C4-2B (cell line): Measurements from ENCODE around the gene RBX1.

ENCODE experiments used
- ZFX ChIP-seq: fragments of 450-650 bp; IDR thresholded peaks from 2 replicates; pipeline ENCODE4 v1.6.1; 2017
- TF ChIP-seq, protein P1 (sequence below): fragments of 450-650 bp; conservative IDR thresholded peaks from 2 replicates; pipeline ENCODE4 v1.5.1; 2017; ENCODE audit warnings: mild to moderate bottlenecking

- TF ChIP-seq, protein P1, sequence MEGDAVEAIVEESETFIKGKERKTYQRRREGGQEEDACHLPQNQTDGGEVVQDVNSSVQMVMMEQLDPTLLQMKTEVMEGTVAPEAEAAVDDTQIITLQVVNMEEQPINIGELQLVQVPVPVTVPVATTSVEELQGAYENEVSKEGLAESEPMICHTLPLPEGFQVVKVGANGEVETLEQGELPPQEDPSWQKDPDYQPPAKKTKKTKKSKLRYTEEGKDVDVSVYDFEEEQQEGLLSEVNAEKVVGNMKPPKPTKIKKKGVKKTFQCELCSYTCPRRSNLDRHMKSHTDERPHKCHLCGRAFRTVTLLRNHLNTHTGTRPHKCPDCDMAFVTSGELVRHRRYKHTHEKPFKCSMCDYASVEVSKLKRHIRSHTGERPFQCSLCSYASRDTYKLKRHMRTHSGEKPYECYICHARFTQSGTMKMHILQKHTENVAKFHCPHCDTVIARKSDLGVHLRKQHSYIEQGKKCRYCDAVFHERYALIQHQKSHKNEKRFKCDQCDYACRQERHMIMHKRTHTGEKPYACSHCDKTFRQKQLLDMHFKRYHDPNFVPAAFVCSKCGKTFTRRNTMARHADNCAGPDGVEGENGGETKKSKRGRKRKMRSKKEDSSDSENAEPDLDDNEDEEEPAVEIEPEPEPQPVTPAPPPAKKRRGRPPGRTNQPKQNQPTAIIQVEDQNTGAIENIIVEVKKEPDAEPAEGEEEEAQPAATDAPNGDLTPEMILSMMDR, result no peak
- TF ChIP-seq ZFX, result no peak
Measured at GRCh38 chr22:40973144-40973543, 22.0 kb downstream of the RBX1 start.
